ENCODE results near the gene NRSN1. TPM values are rescaled to one million over a fixed set of nuclear protein-coding genes. Genes with fewer than 3 reads are reported as not detected.
A peak's percentile ranks its signal among the peaks of the same experiment; 100 is the strongest.

The NRSN1 gene
- total and polyA plus RNA-seq, 2 of the 13 experiments (the other 11 are each of a cell fraction or from before 2014, with no cell fraction given): not detected

DNA sequence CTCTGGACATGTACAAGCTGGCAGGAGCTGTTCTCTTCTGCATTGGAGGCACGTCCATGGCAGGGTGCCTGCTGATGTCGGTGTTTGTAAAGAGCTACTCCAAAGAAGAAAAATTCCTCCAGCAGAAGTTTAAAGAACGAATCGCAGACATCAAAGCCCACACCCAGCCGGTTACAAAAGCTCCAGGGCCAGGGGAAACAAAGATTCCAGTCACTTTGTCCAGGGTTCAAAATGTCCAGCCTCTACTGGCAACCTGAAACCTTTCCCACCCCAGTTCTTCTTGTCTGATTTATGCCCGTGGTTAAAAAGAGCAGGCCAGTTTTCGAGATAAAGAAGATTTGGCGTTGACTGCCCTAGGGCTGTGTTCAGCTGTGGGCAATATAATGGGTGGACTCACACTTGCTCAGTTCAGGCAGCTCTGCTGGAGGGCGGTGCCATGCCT, 19.7 kb downstream of the NRSN1 start (continued):
- TF ChIP-seq, protein P1, sequence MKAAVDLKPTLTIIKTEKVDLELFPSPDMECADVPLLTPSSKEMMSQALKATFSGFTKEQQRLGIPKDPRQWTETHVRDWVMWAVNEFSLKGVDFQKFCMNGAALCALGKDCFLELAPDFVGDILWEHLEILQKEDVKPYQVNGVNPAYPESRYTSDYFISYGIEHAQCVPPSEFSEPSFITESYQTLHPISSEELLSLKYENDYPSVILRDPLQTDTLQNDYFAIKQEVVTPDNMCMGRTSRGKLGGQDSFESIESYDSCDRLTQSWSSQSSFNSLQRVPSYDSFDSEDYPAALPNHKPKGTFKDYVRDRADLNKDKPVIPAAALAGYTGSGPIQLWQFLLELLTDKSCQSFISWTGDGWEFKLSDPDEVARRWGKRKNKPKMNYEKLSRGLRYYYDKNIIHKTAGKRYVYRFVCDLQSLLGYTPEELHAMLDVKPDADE (CRISPR knock-in tag; IDR thresholded peaks at IDR 0.05): no peak
- TF ChIP-seq KLF6 (CRISPR knock-in tag; IDR thresholded peaks at IDR 0.05) (no peak), ZNF749 (CRISPR knock-in tag; IDR thresholded peaks at IDR 0.05; ENCODE audit: borderline replicate concordance) (0 out of 2 replicates have a peak, but pooled peaks have one; percentile 63), SALL1 (CRISPR knock-in tag; IDR thresholded peaks at IDR 0.05) (peak; percentile 68), PHF8 (CRISPR knock-in tag; IDR thresholded peaks at IDR 0.05) (no peak), KAT7 (CRISPR knock-in tag; IDR thresholded peaks at IDR 0.05; ENCODE audit: borderline replicate concordance) (no peak), ZNF3 (CRISPR knock-in tag; IDR thresholded peaks at IDR 0.05) (peak; percentile 85), WIZ (CRISPR knock-in tag; IDR thresholded peaks at IDR 0.05) (no peak), ZBTB1 (CRISPR knock-in tag; IDR thresholded peaks at IDR 0.05; ENCODE audit: borderline replicate concordance) (no peak), ISX (CRISPR knock-in tag; conservative IDR thresholded peaks at IDR 0.05) (no peak), ZNF720 (CRISPR knock-in tag; IDR thresholded peaks at IDR 0.05) (no peak), ZSCAN31 (CRISPR knock-in tag; IDR thresholded peaks at IDR 0.05; ENCODE audit: low read depth) (peak; percentile 27; the same call in 1 of the 2 replicates), ZNF543 (CRISPR knock-in tag; IDR thresholded peaks at IDR 0.05) (no peak), ZNF468 (CRISPR knock-in tag; IDR thresholded peaks at IDR 0.05) (no peak), ATF7-NPFF (CRISPR knock-in tag; IDR thresholded peaks at IDR 0.05; ENCODE audit: low read depth) (0 out of 2 replicates have a peak, but pooled peaks have one; percentile 37), KLF12 (CRISPR knock-in tag; IDR thresholded peaks at IDR 0.05; ENCODE audit: borderline replicate concordance) (no peak), DNMT1 (CRISPR knock-in tag; IDR thresholded peaks at IDR 0.05) (no peak)
- TF ChIP-seq, protein P2, sequence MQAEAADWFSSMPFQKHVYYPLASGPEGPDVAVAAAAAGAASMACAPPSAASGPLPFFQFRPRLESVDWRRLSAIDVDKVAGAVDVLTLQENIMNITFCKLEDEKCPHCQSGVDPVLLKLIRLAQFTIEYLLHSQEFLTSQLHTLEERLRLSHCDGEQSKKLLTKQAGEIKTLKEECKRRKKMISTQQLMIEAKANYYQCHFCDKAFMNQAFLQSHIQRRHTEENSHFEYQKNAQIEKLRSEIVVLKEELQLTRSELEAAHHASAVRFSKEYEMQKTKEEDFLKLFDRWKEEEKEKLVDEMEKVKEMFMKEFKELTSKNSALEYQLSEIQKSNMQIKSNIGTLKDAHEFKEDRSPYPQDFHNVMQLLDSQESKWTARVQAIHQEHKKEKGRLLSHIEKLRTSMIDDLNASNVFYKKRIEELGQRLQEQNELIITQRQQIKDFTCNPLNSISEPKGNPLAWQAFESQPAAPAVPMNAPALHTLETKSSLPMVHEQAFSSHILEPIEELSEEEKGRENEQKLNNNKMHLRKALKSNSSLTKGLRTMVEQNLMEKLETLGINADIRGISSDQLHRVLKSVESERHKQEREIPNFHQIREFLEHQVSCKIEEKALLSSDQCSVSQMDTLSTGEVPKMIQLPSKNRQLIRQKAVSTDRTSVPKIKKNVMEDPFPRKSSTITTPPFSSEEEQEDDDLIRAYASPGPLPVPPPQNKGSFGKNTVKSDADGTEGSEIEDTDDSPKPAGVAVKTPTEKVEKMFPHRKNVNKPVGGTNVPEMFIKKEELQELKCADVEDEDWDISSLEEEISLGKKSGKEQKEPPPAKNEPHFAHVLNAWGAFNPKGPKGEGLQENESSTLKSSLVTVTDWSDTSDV (CRISPR knock-in tag; IDR thresholded peaks at IDR 0.05): no peak
- TF ChIP-seq, protein P3, sequence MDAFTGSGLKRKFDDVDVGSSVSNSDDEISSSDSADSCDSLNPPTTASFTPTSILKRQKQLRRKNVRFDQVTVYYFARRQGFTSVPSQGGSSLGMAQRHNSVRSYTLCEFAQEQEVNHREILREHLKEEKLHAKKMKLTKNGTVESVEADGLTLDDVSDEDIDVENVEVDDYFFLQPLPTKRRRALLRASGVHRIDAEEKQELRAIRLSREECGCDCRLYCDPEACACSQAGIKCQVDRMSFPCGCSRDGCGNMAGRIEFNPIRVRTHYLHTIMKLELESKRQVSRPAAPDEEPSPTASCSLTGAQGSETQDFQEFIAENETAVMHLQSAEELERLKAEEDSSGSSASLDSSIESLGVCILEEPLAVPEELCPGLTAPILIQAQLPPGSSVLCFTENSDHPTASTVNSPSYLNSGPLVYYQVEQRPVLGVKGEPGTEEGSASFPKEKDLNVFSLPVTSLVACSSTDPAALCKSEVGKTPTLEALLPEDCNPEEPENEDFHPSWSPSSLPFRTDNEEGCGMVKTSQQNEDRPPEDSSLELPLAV (CRISPR knock-in tag; conservative IDR thresholded peaks at IDR 0.05; ENCODE audit: low read depth): no peak
- TF ChIP-seq, protein P4, sequence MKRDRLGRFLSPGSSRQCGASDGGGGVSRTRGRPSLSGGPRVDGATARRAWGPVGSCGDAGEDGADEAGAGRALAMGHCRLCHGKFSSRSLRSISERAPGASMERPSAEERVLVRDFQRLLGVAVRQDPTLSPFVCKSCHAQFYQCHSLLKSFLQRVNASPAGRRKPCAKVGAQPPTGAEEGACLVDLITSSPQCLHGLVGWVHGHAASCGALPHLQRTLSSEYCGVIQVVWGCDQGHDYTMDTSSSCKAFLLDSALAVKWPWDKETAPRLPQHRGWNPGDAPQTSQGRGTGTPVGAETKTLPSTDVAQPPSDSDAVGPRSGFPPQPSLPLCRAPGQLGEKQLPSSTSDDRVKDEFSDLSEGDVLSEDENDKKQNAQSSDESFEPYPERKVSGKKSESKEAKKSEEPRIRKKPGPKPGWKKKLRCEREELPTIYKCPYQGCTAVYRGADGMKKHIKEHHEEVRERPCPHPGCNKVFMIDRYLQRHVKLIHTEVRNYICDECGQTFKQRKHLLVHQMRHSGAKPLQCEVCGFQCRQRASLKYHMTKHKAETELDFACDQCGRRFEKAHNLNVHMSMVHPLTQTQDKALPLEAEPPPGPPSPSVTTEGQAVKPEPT (CRISPR knock-in tag; IDR thresholded peaks at IDR 0.05; ENCODE audit: low read depth): no peak
- TF ChIP-seq, protein P5, sequence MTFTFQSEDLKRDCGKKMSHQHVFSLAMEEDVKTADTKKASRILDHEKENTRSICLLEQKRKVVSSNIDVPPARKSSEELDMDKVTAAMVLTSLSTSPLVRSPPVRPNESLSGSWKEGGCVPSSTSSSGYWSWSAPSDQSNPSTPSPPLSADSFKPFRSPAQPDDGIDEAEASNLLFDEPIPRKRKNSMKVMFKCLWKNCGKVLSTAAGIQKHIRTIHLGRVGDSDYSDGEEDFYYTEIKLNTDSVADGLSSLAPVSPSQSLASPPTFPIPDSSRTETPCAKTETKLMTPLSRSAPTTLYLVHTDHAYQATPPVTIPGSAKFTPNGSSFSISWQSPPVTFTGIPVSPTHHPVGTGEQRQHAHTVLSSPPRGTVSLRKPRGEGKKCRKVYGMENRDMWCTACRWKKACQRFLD (CRISPR knock-in tag; IDR thresholded peaks at IDR 0.05; ENCODE audit: borderline replicate concordance): no peak
- TF ChIP-seq, protein P6, sequence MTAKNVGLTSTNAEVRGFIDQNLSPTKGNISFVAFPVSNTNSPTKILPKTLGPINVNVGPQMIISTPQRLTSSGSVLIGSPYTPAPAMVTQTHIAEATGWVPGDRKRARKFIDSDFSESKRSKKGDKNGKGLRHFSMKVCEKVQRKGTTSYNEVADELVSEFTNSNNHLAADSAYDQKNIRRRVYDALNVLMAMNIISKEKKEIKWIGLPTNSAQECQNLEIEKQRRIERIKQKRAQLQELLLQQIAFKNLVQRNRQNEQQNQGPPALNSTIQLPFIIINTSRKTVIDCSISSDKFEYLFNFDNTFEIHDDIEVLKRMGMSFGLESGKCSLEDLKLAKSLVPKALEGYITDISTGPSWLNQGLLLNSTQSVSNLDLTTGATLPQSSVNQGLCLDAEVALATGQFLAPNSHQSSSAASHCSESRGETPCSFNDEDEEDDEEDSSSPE (CRISPR knock-in tag; IDR thresholded peaks at IDR 0.05): no peak
